Right lung (tissue), 5 donors: ENCODE measurements around the gene ZC3H7A. TPM values are rescaled to one million over a fixed set of nuclear protein-coding genes. Genes with fewer than 3 reads are reported as not detected.

ENCODE experiments used
- DNase-seq, 2 donors: peaks; one replicate each; pipeline ENCODE4 v3.0.0-alpha.2; 2013
- polyA plus RNA-seq, 5 donors: library from polyadenylated mRNA; unstranded; fragments of 120-200 nt; gene quantifications; one replicate each; pipeline versions ENCODE4 v1.2.1 to v1.2.3, GENCODE V29; 2013; ENCODE audit warnings: inconsistent platforms in 1 of 5, low replicate concordance in 1 of 5; ENCODE audit not compliant: insufficient read length in 5 of 5, insufficient read depth in 1 of 5

ZC3H7A gene
- polyA plus RNA-seq, 5 donors: 75.9 to 146 (median 113) TPM

DNA sequence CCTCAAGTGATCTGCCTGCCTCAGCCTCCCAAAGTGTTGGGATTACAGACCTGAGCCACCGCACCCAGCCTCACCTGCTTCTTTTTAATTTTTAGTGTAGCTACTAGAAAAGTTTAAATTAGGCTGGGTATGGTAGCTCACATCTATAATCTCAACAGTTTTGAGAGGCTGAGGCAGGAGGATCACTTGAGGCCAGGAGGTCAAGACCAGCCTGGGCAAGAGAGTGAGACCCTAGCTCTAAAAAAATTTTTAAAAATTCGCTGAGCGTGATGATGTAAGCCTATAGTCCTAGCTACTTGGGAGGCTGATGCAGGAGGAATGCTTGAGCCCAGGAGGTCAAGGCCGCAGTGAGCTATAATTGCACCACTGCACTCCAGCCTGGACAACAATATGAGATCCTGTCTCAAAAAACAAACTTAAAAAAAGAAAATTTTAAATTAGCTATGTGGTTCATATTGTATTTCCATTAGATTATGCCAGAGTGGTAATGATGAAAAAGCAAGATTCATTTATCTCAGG is 89.3 kb downstream of the ZC3H7A start:
- no peak for DNase-seq

DNA sequence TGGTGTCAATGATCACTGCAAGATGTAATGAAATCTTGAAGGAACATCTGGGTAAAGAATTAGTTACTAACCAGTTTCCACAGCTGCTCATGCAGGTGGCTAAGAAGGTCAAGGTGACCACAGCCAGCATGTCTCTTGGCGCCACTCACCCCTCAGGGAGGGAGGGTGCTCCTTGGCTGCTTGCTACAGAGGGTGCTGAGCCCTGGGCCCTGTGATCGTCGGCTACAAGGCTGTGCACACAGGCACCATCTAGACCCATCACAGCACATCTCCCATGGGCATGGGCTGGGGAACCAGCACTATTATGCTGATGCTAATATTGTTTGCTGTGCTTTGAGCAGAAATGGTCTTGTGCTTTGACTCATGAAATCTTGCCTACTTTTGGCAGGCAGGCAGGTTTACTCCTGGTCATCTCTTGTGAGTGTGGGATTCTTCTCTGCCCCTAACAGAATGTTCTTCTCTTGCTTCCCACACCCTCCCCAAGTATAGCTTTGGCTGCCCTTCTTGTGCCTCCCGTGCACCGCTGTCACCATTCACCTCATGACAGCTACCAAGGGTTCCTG is 90.8 kb downstream of the ZC3H7A start:
- DNase-seq: no peak

DNA sequence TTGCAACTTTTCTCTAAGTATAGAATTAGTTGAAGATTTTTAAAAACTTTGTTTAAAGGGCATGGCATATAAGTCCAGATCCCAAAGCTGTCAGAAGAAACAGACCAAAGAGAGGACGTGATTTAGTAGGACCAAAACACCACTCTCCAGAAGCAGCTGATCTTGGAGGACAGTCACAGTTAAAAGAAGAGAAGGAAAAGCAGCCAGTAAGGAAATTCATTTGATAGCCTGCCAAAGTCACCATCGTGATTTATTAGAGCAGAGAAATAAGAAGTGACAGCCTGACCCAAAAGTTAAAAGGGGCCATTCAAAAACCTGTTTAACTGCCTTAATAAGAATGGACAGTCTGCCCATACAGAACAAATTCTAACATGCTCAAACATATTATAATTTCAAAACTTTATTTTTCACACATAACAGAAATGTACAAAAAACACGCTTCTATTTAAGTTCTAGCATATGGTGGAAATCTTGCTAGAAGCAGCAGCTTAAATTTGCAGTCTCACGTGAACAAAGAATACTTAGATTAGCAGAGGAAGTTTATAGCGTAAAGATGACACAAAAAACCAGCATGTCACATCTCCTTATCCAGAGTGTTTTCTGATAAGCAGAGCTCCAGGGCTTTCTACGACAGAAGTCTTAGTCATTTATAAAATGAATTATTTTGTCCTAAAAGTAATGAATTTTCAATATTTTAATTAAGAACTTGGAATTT is 91.6 kb downstream of the ZC3H7A start:
- no peak for DNase-seq

Other genes starting within 250 kb of the ZC3H7A start
- 100 to 1,000 TPM; 111 to 130 (median 121) TPM for gene LITAF, start 210.3 kb downstream of the ZC3H7A start, polyA plus RNA-seq
- 10 to 100 TPM; 25.8 to 36.9 (median 32.0) TPM for gene SNN, start 128.8 kb downstream of the ZC3H7A start, polyA plus RNA-seq
- 10 to 100 TPM; 32.3 to 44.8 (median 37.1) TPM for gene TXNDC11, start 54.4 kb downstream of the ZC3H7A start, polyA plus RNA-seq
- gene RSL1D1, start 54.3 kb upstream of the ZC3H7A start, polyA plus RNA-seq: 100 to 1,000 TPM; 239 to 296 (median 259) TPM
- 100 to 1,000 TPM in 3 of 5 donors, 10 to 100 TPM in 2; 83.8 to 110 (median 103) TPM for gene GSPT1, start 118.7 kb upstream of the ZC3H7A start, polyA plus RNA-seq
- 10 to 100 TPM in 1 of 5 donors, 1 to 10 TPM in 4; 4.4 to 11.8 (median 8.3) TPM for gene NPIPB2, start 144.8 kb upstream of the ZC3H7A start, polyA plus RNA-seq
- under 1 TPM in 2 of 5 donors, not detected in 3; 0.22 to 0.30 TPM for gene TNFRSF17, start 168.0 kb upstream of the ZC3H7A start, polyA plus RNA-seq
- 10 to 100 TPM; 10.1 to 12.5 (median 11.1) TPM for gene SNX29, start 179.5 kb upstream of the ZC3H7A start, polyA plus RNA-seq